SK-N-SH (cell line): ENCODE results near the gene C19orf53. TPM values are rescaled to one million over a fixed set of nuclear protein-coding genes. Genes with fewer than 3 reads are reported as not detected.

Source experiments
- CTCF ChIA-PET: fragments of 300-600, 350-600 bp; formaldehyde crosslinking; extraction: SDS; loops from one replicate; lab custom pipeline; 2021; lab: Yijun Ruan, JAX
- POLR2A ChIA-PET: fragments of 350-600 bp; sonication (Branson Sonifier 250); formaldehyde crosslinking; extraction: SDS; loops from one replicate; lab custom pipeline; 2020; ENCODE audit warnings: antibody characterized with exemption, inconsistent platforms; lab: Yijun Ruan, JAX
- DNase-seq: peaks from one replicate; pipeline ENCODE4 v3.0.0; 2012
- H2AFZ ChIP-seq: fragments of 200-600 bp; sonication (generic); 2 replicates; pipeline ENCODE4 v1.8.1; 2016; ENCODE audit warnings: antibody characterized with exemption, mild to moderate bottlenecking, low read depth
- H3F3A ChIP-seq: fragments of 200-600 bp; sonication (generic); replicated peaks from 2 replicates; pipeline ENCODE3; 2016; ENCODE audit warnings: antibody characterized with exemption, mild to moderate bottlenecking; ENCODE audit not compliant: insufficient read depth
- H3K27ac ChIP-seq, 2 experiments: fragments of 200-500 bp in 1 of 2; fragments of 200-600 bp in 1 of 2; sonication (Bioruptor generic) in 1 of 2; sonication (generic), shearing (Covaris generic) in 1 of 2; 2 replicates each; pipeline versions ENCODE4 v1.5.1 to v1.6.1; 2014 to 2016; ENCODE audit warnings: low read depth in 2 of 2, inconsistent platforms in 1 of 2, low read length in 1 of 2, mild to moderate bottlenecking in 1 of 2, mixed read lengths in 1 of 2
- H3K27me3 ChIP-seq: fragments of 200-600 bp; sonication (generic), shearing (Covaris generic); 2 replicates; pipeline ENCODE4 v1.6.1; 2016; ENCODE audit warnings: mixed run types; ENCODE audit not compliant: insufficient read depth
- H3K36me3 ChIP-seq, 2 experiments: fragments of 200-500 bp in 1 of 2; fragments of 200-600 bp in 1 of 2; sonication (Bioruptor generic) in 1 of 2; sonication (generic) in 1 of 2; replicated peaks in 1 of 2; 2 replicates each; pipeline versions ENCODE3 to v1.5.1; 2014 to 2016; ENCODE audit warnings: low read length in 1 of 2, mild to moderate bottlenecking in 1 of 2; ENCODE audit not compliant: insufficient read depth in 2 of 2, control insufficient read depth in 1 of 2
- H3K4me1 ChIP-seq, 2 experiments: fragments of 200-500 bp in 1 of 2; fragments of 200-600 bp in 1 of 2; sonication (Bioruptor generic) in 1 of 2; sonication (generic), shearing (Covaris generic) in 1 of 2; 2 replicates each; pipeline versions ENCODE4 v1.5.1 to v1.6.1; 2014 to 2016; ENCODE audit warnings: low read depth in 1 of 2, low read length in 1 of 2, mixed run types in 1 of 2; ENCODE audit not compliant: insufficient read depth in 2 of 2, control insufficient read depth in 1 of 2
- H3K4me2 ChIP-seq: fragments of 200-600 bp; sonication (generic), shearing (Covaris generic); 2 replicates; pipeline ENCODE4 v1.6.1; 2017; ENCODE audit warnings: mixed run types
- H3K4me3 ChIP-seq, 2 experiments: fragments of 200-500 bp in 1 of 2; fragments of 200-600 bp in 1 of 2; sonication (Bioruptor generic) in 1 of 2; sonication (generic), shearing (Covaris generic) in 1 of 2; 2 replicates each; pipeline versions ENCODE4 v1.5.1 to v1.8.1; 2014 to 2016; ENCODE audit warnings: low read depth in 2 of 2, inconsistent platforms in 1 of 2, low read length in 1 of 2, mild to moderate bottlenecking in 1 of 2, mixed read lengths in 1 of 2, moderate library complexity in 1 of 2
- H3K79me2 ChIP-seq: fragments of 200-600 bp; sonication (generic); 2 replicates; pipeline ENCODE4 v1.8.1; 2017; ENCODE audit warnings: mild to moderate bottlenecking; ENCODE audit not compliant: insufficient read depth
- H3K9ac ChIP-seq: fragments of 200-600 bp; sonication (generic); 2 replicates; pipeline ENCODE4 v1.6.1; 2017; ENCODE audit warnings: mixed run types
- H3K9me2 ChIP-seq: fragments of 200-600 bp; sonication (generic); 2 replicates; pipeline ENCODE4 v1.6.1; 2017; ENCODE audit warnings: mixed run types
- H3K9me3 ChIP-seq: fragments of 200-600 bp; sonication (generic); 2 replicates; pipeline ENCODE4 v1.6.1; 2017; ENCODE audit warnings: mixed run types, mild to moderate bottlenecking, moderate library complexity
- H4K20me1 ChIP-seq: fragments of 200-600 bp; sonication (generic); 2 replicates; pipeline ENCODE4 v1.6.1; 2017; ENCODE audit warnings: mild to moderate bottlenecking, mixed run types; ENCODE audit not compliant: insufficient read depth
- ELF1 ChIP-seq: IDR thresholded peaks from 2 replicates; pipeline ENCODE4 v1.4.0; 2012
- EP300 ChIP-seq, 2 experiments: IDR thresholded peaks; 2 replicates each; pipeline versions ENCODE4 v1.4.0 to v1.6.1; 2012; ENCODE audit warnings: borderline replicate concordance in 1 of 2, low read depth in 1 of 2, low read length in 1 of 2
- FOXJ3 ChIP-seq: sonication (generic); formaldehyde crosslinking; IDR thresholded peaks from 2 replicates; pipeline ENCODE4 v1.5.1; 2020; ENCODE audit warnings: mild to moderate bottlenecking, missing genetic modification reagents
- PBX3 ChIP-seq: IDR thresholded peaks from 2 replicates; pipeline ENCODE4; 2012
- POLR2AphosphoS5 ChIP-seq: IDR thresholded peaks from 2 replicates; pipeline ENCODE4 v1.6.1; 2012; ENCODE audit warnings: low read depth, low read length
- SMC3 ChIP-seq: IDR thresholded peaks from 2 replicates; pipeline ENCODE4 v1.6.1; 2012; ENCODE audit warnings: low read depth, low read length, improper control_type of control experiment
- TCF12 ChIP-seq: IDR thresholded peaks from 2 replicates; pipeline ENCODE4 v1.4.0; 2012
- WGBS: methylation state at CpG from one replicate; pipeline ENCODE4 v1.1.6; 2017; ENCODE audit warnings: low lambda C conversion rate; 5-methylcytosine and 5-hydroxymethylcytosine counted together
- polyA plus RNA-seq, 3 experiments: library from polyadenylated mRNA; depleted of rRNA; stranded (reverse); fragments of >200 nt; gene quantifications; 2 replicates each; pipeline ENCODE4 v1.2.3, GENCODE V29; 2012
- TF ChIP-seq, protein P1 (sequence below): IDR thresholded peaks from 2 replicates; pipeline ENCODE4 v1.4.0; 2012; ENCODE audit warnings: low read depth, borderline replicate concordance

C19orf53 gene
- polyA plus RNA-seq, 1 of the 3 experiments (the other 2 are of a cell fraction) = 554 TPM

DNA sequence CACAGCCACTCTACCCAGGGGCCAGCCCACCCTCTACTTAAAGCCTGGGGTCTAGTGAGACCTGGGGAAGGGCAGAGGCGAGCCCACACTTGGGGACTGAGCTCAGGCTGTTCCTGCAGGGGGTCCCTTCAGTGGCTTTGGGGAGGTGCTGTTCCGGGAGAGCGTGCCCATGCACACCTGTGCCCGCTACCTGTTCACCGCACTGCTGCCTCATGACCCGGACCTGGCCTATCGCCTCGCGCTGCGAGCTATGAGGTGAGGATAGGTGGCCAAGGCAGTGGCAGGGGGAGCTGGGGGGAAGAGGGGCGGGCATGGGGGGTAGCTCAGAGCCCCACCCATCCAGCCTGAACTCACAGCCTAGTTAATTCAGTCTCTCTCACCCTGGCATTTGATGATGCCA lies 45.0 kb downstream of the C19orf53 start:
- ChIA-PET CTCF (interaction anchor here (1.4 kb wide), 1 partner anchor 35 kb away, joined by 4 read pairs; no protein-coding TSS in a partner anchor), POLR2A (interaction anchor here (0.8 kb wide), 1 partner anchor 24 kb away, joined by 4 read pairs; the partner anchor contains the start of gene ZSWIM4)
- peaks cover 0 to 8% of the 10 kb centered on the region in 2 experiments; a peak in 2 of 4 replicates for H3K4me1 ChIP-seq
- H3F3A ChIP-seq = peaks cover 43% of the 10 kb centered on the region
- H4K20me1 ChIP-seq = no peaks in the 10 kb centered on the region; the same call in 1 of the 2 replicates
- no peak overlapping the region for H3K4me3 ChIP-seq
- H3K9me2 ChIP-seq = no peaks in the 10 kb centered on the region
- H3K4me2 ChIP-seq = no peak overlapping the region
- no peak overlapping the region for H3K9ac ChIP-seq
- H3K79me2 ChIP-seq = no peaks in the 10 kb centered on the region
- no peak for DNase-seq
- H2AFZ ChIP-seq = no peak overlapping the region
- H3K27ac ChIP-seq = no peak overlapping the region
- WGBS = 96% methylated on average over 8 of the region's 11 CpGs
- H3K9me3 ChIP-seq = no peaks in the 10 kb centered on the region
- H3K27me3 ChIP-seq = no peaks in the 10 kb centered on the region
- TF ChIP-seq, protein P1, sequence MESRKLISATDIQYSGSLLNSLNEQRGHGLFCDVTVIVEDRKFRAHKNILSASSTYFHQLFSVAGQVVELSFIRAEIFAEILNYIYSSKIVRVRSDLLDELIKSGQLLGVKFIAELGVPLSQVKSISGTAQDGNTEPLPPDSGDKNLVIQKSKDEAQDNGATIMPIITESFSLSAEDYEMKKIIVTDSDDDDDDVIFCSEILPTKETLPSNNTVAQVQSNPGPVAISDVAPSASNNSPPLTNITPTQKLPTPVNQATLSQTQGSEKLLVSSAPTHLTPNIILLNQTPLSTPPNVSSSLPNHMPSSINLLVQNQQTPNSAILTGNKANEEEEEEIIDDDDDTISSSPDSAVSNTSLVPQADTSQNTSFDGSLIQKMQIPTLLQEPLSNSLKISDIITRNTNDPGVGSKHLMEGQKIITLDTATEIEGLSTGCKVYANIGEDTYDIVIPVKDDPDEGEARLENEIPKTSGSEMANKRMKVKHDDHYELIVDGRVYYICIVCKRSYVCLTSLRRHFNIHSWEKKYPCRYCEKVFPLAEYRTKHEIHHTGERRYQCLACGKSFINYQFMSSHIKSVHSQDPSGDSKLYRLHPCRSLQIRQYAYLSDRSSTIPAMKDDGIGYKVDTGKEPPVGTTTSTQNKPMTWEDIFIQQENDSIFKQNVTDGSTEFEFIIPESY = no peak
- TF ChIP-seq FOXJ3 (CRISPR knock-in tag) (no peak), ELF1 (no peak), EP300 (IDR thresholded peaks at IDR 0.05; ENCODE audit: borderline replicate concordance in 1 of 2, low read depth in 1 of 2, low read length in 1 of 2) (no peak)
- peaks cover 21 to 37% of the 10 kb centered on the region in 2 experiments for H3K36me3 ChIP-seq

GRCh38 chr19:13821292-13821691 lies 47.0 kb downstream of the C19orf53 start:
- Histone ChIP-seq H3K36me3 (peaks cover 27 to 32% of the 10 kb centered on the region in 2 experiments), H3K9me3 (no peaks in the 10 kb centered on the region), H2AFZ (no peak overlapping the region), H3K27me3 (no peaks in the 10 kb centered on the region), H3K9ac (no peak overlapping the region), H3K27ac (no peak overlapping the region), H3K4me2 (no peak overlapping the region), H4K20me1 (peaks cover 5% of the 10 kb centered on the region), H3F3A (peaks cover 45% of the 10 kb centered on the region), H3K4me1 (peaks cover 0 to 8% of the 10 kb centered on the region in 2 experiments; a peak in 2 of 4 replicates), H3K79me2 (no peaks in the 10 kb centered on the region), H3K9me2 (no peaks in the 10 kb centered on the region), H3K4me3 (no peak overlapping the region)
- WGBS = 100% methylated on average over 2 of the region's 2 CpGs
- no peak for DNase-seq
- TF ChIP-seq POLR2AphosphoS5 (no peak), TCF12 (no peak), SMC3 (no peak), ELF1 (no peak), PBX3 (no peak)
- TF ChIP-seq, protein P1 = no peak
- ChIA-PET CTCF (interaction anchor here (1.1 to 2.2 kb wide), 3 partner anchors 25 to 41 kb away, joined by 3 to 11 read pairs (median 3); no protein-coding TSS in a partner anchor), POLR2A (interaction anchor here (0.7 kb wide), 1 partner anchor 59 kb away, joined by 4 read pairs; no protein-coding TSS in a partner anchor)
